Measurements from ENCODE around the gene NRXN2.

NRXN2 gene

DNA sequence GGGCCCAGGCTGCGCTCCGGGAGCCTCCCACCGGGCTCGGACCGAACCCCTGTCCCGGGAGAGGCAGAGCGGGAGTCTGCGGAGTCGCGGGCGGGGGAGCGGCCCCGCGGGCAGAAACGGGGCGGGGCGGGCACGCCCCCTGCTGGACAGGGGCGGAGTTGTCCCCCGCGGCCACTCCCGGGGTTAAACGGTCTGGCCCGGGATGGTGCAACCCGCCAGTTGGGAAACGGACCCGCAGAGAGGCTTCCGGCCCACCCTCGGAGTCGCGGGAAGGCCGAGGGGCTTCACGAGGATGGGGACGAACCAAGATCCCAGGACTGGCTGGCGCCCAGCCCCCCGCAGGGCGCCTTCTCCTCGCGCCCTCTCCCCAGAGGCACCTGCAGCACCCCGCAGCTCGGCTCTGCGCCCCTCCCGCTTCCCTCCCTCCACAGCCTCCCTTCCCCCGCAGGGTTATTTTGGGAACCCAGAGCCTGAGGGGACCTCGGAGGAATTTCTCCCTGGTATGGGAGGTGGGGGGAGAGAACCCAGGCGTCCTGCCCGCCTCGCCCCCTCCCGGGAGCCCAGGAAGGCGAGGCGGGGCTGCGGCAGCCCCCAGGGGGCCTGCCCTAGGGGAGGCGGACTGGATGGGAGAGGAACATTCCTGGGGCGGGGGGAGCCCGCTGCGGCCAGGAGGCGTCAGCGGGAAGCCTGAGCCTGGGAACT, 20.0 kb upstream of the NRXN2 start:
- peak; percentile 78 for DNase-seq

DNA sequence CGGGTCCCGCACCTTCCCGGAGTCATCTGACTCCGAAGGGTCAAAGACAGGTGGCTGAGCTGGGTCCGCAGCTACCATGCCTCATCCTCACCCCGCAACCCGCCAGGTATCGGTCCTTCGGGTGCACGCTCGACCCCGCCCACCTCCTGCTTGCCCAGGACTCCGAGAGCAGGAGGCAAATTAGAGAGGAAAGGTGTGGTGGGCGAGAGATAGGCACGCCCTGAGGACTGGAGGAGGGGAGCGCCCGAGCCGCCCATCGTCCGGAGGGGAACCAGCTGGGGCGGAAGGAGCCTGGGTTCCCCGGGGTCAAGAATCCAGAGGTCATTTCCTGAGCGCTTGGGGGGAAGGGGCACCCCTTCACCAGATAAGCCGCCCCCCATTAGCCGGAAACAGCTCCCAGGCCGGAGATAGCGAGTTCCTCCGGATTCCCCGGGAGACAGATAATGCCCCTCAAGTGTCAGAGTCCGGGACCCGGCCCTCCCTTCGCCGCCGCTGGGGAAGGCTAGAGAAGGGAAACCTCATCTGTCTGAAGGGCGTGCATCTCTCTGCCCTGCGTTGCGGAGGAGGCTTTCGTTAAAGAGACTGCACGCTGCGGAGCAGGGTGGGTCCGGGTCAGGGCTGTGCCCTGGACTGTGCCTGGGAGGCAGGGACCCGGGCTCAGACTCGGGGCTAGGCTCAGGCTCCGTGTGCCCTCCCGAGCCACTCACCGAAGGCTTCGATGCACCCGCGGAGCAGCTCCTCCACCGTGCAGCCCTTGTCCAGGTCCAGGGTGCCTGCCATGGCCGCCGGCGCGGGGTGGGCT, 19.3 kb upstream of the NRXN2 start:
- DNase-seq, result peak; percentile 44

DNA sequence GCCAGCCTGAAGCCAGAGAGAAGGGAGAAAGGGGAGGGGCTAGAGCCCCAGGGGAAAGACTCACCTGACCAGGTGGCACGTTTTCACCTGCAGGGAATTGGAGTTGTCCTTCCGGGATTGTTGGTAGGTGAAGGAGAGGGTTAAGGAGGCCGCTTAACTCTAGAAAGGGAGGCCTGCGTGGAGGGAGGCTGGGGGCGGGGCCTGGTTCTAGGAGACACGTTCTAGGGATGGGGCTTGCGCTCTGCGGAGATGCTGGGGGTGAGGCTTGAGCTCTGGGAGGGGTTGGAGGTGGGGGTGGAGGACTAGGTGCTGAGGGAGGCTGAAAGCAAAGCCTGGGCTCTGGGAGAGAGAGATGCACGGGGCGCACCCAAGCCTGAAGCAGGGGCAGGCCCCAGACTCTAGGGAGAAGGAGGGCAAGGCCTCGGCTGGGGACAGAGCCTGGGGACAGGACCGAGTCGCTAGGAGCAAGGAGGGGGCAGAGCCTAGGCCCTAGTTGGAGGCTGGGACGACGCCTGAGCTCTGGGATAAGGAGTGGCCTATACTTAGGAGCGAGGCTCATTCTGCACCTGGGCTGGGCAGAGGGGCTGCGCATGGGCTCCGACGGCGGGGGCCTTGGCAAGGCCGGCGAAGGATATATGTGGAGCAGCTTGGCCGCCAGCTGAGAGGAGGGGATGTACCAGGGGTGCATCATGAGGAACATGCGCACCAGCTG, 18.5 kb upstream of the NRXN2 start:
- no peak for DNase-seq

DNA sequence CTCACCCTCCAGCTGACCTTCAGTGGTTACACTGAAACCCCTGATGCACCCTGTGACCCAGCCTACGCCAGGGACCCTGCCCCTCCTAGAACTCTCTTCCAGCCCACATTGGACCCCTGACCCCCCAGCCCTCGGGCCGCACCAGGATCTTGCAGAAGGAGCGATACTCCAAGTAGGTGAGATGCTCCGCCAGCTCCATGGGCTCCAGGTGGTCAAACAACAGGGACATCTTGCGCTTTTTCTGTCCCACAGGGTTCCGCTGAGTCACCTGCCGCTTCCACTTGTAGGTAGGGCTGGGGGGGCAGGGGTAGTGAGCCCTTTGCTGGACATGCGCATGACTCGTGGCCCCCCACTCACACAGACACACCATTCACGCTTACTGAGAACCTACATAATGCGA, 16.9 kb upstream of the NRXN2 start:
- no peak for DNase-seq

DNA sequence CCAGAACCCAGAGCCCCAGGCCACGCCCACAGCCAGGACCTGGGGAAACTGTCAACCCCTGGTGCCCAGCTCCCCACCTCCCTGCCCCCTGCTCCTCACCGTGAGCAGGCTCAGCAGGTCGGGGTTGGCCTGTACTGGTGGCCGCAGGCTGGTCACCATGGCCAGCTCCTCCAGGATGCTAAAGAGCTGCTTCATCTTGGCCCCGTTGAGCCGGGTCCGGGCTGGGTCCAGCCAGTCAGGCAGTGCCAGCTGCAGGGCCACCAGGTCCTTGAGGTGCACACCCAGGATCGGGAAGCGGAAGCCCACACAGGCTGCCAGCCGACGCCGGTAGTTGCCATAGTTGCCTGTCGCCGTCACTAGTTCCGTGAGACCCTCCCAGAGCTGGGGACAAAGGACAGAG, 13.7 kb upstream of the NRXN2 start:
- DNase-seq, result no peak

DNA sequence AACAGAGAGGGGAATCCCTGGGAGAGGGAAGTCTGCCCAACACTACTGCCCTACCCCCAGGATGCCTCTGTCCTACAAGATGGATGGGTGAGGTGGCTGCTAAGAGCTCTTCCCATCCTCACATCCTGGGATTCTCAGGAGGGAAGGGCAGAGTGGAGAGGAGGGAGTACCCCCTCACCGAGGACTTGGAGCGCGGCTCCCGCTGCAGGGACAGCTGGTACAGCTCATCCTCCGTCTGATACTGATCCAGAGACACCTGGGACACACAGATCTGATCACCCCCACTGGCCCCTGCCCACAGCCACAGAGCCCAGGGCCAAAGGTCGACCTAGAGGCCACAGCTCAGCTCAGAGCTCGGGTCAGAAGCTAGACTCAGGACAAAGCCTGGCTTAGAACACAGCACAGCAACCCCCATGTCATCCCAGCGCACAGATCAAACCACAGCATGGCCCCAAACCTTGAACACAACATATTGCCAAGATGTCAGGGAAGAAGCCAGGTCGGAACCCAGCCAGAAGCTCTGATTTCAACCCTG, 12.8 kb upstream of the NRXN2 start:
- no peak for DNase-seq

DNA sequence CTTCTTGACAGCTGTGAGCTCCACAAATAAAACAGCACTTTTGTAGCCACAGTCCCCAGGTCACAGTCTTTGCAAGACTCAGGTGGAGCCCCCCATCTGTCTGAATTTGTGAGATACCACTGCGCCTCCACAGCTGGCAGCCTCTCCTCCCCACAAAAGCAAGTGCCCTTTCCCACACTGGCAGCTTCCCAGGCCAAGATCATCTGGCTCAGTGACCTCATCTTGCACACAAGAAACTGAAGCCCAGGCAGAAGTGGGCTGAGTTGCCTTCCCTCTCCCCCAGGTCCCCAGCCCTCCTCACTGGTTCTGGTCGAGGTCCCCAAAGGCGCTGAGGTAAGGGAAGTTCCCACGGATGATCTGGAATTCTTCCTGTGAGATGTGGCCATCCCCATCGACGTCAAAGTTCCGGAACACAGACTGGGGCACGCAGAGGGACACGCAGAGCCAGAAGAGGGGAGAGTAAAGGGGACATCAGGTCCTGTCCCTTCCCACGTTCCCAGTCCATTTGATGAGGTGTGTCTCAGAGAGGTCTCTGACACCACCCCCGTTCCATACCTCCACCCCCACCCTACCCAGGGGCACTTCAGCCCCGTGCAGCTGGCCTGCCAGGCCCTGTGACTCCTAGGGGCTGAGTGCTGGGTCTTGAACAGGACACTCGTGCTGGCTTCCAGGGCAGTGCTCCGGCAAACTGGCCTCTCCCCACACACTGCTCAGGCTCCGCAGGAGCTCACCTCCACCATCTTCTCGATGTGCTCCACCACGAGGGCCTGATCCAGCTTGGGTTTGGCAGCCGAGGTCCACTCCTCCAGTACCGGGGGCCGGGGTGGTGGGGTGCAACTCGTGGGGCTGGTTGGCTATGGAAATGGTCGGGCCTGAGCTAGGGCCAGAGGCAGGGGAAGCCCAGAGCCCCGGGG, 12.1 kb upstream of the NRXN2 start:
- DNase-seq, result no peak

DNA sequence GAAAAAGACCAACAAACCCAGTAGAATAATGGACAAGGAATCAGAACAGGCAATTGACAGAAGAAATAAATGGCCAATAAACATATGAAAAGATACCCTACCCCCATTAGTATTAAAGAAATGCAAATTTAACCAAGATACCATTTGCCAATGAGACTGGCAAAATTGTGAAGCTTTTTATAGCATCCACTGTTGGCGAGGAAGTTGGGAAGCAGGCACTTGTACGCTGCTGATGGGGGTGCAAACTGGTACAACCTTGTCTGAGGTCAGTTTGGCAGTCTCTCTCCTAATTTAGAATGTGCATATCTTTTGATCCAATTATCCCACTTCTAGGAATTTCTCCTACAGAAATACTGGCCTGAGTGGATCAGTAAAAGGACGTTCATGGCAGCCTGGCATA, 8.6 kb upstream of the NRXN2 start:
- DNase-seq, result no peak

DNA sequence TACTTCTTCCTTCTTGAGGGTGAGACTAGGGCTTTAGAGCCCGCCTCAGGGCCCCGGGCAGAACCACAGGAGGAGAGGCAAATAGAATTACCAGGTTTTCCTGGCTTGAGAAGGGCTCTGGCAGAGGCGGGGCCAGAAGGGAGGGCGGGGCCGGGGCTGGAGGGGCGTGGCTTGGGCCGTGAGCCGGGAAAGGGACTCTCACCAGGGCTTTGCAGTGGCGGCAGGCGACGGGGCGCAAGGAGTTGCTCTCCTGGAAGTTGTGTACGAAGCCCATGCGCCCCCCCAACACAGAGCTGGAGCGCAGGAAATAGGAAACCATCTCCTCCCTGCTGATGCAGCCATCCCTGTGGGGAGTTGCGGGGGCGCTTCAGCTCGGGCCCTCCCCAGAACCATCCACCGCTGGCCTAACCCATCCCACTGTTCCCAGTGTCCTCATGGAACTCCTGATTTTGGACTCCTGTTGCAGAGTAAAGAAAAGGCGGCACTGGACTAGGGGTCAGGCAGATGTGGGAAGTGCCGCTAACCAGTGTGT, 6.9 kb upstream of the NRXN2 start:
- peak; percentile 14 for DNase-seq

DNA sequence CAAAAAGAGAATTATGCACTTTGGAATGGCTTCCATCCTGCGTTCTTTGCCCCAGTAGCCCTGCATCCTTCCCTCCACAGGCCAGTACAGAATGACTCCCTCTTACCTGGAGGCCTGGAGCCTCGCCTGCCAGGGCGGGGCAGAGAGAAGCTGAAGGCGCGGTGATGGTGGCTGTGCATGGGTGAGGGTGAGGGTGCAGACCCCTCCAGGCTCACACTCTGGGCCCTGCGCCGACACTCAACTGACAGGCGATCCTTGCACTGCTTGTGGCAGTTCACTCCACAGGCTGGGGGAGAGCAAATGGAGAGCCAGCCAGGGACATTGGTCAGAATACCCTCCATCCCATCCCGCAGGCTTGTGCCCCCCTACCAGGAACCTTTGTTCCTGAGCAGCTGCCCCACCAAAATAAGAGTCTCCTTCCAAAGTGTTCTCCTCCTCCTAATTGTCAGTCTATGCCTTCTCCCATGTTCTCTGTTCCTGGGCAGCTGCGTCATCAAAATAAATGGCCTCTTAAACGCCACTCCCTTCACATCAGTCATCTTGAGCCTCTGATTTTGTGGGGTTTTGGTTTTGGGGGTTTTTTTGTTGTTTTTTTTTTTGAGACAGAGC, 5.9 kb upstream of the NRXN2 start:
- DNase-seq, result no peak

DNA sequence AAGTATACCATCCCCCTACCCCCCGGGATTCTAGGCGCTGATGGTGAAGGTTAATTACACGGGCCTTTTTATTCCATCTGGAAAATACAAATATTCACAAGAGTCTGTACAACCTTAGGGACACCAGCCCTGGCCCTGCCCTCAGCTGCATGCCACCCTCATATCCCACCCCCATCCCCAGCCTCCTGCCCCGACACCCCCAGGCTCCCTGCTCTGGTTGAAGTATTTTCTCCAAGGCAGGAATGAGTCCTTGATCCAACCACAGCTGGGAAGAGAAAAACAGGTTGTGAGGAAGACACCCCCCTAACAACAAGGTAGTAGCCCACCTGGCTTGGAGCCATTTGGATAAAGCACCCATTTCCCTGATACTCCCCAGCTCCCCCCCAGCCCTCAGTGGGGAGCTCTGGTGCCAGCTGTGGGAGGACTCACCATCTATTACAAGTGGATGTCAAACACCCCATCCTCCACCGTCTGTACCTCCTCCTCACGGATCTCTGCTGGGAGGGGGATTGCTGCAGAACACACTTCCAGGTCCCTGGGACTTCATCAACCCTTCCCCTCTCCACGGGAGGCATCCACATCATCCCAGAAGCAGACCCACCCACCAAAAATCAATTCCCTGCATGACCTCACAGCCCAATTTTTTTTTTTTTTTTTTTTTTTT, 4.0 kb upstream of the NRXN2 start:
- no peak for DNase-seq

DNA sequence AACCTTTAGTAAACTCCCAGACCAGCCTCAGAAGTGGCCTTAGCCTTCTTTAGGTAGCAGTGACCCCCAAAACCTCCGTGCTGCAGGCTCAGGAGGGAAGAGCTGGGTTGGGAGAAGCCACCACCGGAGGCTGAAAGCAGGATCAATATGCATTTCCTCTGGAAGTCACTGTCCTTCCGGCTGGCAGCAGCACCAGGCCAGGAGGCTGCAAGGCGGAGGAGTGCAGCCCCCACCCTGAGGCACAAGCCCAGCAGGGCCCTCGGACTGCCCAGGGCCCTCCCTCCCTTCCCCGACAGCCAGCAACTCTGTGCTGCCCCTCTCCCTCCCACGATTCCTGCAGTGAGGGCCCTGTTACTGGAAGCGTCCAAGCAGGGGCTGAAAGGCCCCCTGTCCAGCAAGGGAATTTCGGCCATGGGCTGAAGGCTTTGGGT, 3.2 kb upstream of the NRXN2 start:
- DNase-seq, result no peak

DNA sequence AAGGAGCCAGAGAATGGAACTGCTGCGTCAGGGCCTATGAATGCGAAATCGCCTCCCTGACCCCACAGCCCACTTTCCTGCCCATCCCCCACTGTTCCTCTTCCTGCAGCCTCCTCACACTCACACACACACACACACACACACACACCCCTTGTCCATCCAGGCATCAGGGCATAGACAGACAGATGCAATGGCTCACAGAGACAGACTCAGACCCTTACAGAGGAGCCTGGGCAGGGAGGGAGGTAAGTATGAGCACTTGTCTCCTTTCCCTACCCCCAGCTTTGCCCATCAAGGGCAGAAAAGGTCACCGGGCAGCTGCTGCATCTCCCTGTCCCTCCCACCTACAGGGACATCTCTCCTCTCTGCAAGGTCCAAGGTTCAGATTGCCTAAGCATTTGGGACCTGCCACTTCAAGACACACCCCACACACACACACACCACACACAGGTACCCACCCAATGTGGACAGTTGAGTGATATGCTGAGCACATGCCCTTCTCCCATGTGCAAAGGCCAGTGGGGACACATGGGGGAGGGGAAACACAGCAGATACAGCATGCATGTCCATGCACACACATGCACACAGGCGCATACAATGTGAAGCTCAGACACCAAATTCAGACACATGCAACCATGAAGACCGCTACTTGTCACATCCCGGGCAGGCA, 2.0 kb upstream of the NRXN2 start:
- no peak for DNase-seq

DNA sequence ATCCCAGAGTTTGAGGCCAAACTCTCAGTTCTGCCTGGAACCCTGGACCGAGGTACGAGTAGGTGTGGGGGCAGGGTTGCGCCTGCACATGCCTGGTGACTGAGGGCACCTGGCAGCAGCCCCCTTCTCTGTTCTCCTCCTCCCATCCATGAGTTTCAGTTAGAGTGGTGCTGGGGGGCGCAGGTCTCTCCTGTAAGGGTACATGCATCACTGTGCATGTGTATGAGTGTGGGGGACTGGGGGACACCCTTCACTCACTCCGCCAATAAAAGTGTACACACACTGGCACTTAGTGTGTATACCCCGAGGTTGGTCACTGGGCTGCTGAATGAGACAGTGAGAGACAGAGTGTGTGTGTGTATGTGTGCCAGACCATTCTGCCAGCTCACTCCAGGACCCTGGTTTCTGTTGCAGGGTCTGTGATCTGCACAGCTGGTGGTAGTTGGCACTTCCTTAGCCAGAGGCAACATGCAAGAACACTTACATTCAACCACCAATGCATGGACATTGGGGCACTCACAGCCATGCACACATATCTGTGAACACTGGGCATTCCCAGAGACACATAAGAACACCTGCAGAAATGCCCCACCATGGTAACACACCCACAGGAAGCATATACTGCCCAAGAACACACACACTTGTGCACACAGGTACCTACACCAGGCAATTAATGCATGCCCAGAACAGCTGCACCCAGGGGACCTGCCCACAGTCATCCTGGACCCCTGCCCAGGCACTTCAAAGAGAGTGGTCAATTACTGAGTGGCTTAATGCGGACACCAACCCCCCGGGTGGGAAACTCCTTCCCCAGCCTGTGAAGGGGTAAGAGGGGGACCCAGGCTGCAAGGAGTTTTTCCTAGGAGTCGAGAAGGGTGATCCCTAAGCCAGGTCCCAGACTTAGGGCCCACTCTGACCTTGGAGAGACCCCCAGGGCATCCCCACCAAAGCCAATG, 1.2 kb upstream of the NRXN2 start:
- DNase-seq, result no peak

DNA sequence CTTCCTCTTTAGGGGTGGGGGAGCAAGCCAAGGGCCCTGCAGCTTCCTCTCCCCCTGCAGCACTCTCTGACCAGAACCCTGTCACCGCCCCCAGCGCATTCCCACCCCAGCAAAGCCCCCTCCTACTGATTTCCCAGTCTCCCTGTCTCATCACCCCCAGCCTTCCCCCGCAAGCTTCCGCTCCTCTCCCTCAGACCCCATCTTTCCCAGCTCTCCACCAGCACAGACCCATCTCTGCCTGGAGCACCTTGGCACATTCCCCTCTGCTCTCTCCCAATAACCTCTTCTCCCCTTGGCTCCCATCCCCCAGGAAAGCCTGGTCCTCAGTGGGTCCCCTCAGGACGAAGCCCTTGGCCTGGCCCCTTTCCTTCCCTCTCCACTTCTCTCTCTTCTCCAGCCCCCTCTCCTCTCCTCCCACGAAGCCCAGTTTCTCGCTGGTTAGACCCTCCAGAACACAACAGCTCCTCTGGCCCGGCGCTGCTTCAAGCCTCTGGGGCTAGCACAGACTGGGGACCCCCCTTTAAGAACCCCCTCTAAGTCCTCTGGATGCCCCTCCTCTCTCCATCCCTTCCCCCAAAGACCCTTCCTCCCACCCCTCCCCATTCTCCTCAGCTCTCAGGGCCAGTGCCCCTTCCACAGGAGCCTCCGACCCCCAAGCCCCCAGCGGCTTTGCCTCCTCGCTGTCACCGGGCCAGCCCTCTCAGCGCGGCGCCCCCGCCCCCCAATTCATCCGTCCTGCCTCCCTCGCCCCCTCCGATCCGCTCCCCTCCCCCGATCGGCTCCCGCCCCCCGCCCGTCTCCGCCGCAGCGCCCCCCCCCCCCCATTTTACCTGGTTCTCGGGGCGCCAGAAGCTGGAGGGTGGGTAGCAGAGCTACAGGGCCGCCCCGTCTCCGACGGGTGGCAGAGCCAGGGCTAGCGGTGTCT, 594 bp downstream of the NRXN2 start:
- no peak for DNase-seq

DNA sequence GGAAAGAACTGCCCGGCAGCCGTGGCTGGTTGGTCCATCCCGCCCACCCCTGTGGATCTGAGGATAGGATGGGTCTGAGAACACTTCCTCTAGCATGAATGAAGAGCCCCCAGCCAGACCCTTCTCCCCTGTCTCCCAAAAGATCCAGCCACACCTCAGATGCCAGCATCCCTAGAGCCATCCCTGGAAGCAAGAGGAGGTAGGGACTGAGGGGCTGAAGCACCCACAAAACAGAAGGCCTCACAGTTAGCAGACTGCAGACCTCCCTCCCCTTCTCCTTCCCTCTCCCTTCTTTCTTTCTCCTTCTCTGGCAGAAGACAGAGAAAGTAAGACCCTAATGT, 1.7 kb downstream of the NRXN2 start:
- no peak for DNase-seq

DNA sequence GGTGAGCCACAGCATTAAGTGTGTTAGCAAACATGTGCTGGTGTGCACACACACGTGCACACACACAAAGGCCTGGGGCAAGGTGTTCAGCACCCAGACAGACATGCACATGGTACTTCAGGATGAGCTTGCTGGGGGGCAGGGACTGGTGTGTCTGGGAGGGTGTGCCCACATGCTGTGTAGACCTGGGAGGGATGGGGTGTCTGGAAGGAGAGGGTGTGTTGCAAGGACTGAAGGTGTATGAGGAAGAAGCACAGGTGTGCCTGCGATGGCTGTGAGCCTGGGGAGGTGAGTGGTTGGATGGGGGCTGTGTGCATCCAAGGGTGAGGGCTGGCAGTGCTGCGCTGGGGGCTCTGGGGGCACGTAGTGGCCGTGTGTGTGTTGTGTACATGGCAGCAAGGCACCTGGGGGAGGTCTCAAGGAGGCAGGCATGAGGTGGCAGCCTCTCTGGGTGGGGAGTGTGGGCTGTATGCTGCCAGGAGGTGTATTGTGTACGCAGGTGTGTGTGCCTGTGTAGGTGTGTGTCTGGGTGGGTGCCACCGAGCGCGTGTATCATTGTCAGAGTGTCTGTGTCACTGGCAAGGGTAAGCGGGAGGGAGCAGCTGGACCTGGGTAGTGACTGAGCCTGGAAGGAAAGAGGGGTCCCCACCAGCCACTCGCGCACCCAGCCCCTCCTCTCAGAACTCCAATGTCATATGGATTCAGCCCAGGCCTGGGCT, 2.2 kb downstream of the NRXN2 start:
- DNase-seq, result no peak

DNA sequence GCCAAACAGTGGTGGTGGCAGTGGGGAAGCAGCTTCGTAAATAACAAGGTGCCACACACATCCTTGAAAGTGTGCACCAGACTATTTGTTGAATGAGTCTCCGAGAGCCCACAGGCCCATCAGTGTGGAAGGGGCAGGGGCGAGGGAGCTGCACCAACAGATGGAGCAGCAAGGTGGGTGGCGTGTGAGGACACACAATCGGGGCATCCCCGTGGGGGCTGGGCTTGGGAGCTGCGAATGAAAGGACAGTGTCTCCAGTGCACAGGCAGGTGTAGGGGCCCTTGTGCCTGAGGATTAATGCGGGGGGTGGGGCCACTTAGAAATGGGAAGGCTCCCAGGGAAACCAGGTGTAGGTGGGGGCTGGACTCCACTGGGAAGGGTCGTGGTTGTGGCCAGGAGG, 2.8 kb downstream of the NRXN2 start:
- no peak for DNase-seq

All from CD4-positive, alpha-beta T cell treated with Interleukin-6 for 4 hours (primary cell).